GM21528 (cell line): ENCODE measurements around the gene MGST2.
A peak's percentile ranks its signal among the peaks of the same experiment; 100 is the strongest.

Experiments
- ATAC-seq: cut with Tn5 transposase; IDR thresholded peaks from one replicate; pipeline ENCODE4 v1.9.1; 2021; ENCODE audit warnings: mild to moderate bottlenecking, moderate library complexity; ENCODE audit not compliant: unreplicated experiment, low FRiP score

The MGST2 gene

GRCh38 chr4:139643042-139643895 is 22.4 kb upstream of the MGST2 start:
- ATAC-seq: no peak

- no peak for ATAC-seq
These were observed 20.2 kb upstream of the MGST2 start for GRCh38 chr4:139645458-139645857.

- ATAC-seq: no peak
These were observed 18.4 kb upstream of the MGST2 start for GRCh38 chr4:139647184-139647583.

- ATAC-seq: no peak
These were observed 17.7 kb upstream of the MGST2 start for GRCh38 chr4:139647952-139648351.

- ATAC-seq: peak; percentile 86
These were observed 14.1 kb upstream of the MGST2 start for GRCh38 chr4:139651282-139652194.

GRCh38 chr4:139654516-139654915 is 11.1 kb upstream of the MGST2 start:
- ATAC-seq: no peak

- no peak for ATAC-seq
These were observed 10.5 kb upstream of the MGST2 start for GRCh38 chr4:139655116-139655515.

GRCh38 chr4:139656614-139657486 is 8.8 kb upstream of the MGST2 start:
- ATAC-seq: peak; percentile 68

- no peak for ATAC-seq
These were observed 7.4 kb upstream of the MGST2 start for GRCh38 chr4:139658185-139658584.

GRCh38 chr4:139658586-139659382 is 6.8 kb upstream of the MGST2 start:
- ATAC-seq: no peak

GRCh38 chr4:139659735-139660424 is 5.7 kb upstream of the MGST2 start:
- ATAC-seq: no peak

- no peak for ATAC-seq
These were observed 5.0 kb upstream of the MGST2 start for GRCh38 chr4:139660568-139661043.

GRCh38 chr4:139663561-139664138 is 2.0 kb upstream of the MGST2 start:
- no peak for ATAC-seq

GRCh38 chr4:139664442-139664841 is 1.2 kb upstream of the MGST2 start:
- no peak for ATAC-seq

GRCh38 chr4:139665079-139665689 is 435 bp upstream of the MGST2 start:
- ATAC-seq: no peak

- no peak for ATAC-seq
These were observed 1.2 kb downstream of the MGST2 start for GRCh38 chr4:139666735-139667281.

GRCh38 chr4:139668036-139668435 is 2.4 kb downstream of the MGST2 start:
- no peak for ATAC-seq

- no peak for ATAC-seq
These were observed 3.1 kb downstream of the MGST2 start for GRCh38 chr4:139668658-139669201.
